ENCODE data around the gene SLIT3. TPM values are rescaled to one million over a fixed set of nuclear protein-coding genes. Genes with fewer than 3 reads are reported as not detected.

Gene SLIT3
- total RNA-seq, 3 donors from 2014 or later (not counting 1 experiment from before 2014, with no cell fraction given), result 0.34 to 0.80 TPM; not detected in 1

DNA sequence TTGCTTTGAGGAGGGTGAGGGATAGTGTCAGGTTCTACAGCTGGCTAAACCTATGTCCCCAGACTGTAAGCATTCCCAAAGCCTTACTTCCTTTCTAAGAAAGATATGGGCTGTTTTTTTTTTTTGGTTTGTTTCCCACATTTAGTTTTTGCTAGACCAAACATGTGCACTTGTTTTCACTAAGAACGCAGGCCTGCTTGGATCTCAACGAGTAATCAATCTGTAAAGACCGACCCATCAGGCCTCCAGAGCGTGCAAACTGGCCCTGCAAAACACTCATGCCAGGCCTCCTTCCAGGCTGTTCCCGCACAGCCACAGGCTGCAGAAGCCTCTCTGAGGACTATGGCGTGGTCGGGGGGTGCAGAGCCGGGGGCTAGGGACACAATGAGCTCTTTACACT is 416.9 kb downstream of the SLIT3 start:
- Mint-ChIP-seq H3K4me1 (no peaks in the 10 kb centered on the region), H3K27ac (no peak overlapping the region), H3K27me3 (ENCODE audit: low read depth in 2 of 2) (peaks cover 0 to 6% of the 10 kb centered on the region in 2 donors), H3K4me3 (no peak overlapping the region), H3K36me3 (no peaks in the 10 kb centered on the region), H3K9me3 (no peaks in the 10 kb centered on the region)
- Histone ChIP-seq H3K27ac (ENCODE audit: low read length) (no peak overlapping the region), H3K4me1 (ENCODE audit: control insufficient read depth, insufficient read depth, low read length) (no peaks in the 10 kb centered on the region), H3K36me3 (ENCODE audit: control insufficient read depth, insufficient read depth, low read length) (no peaks in the 10 kb centered on the region), H3K4me3 (ENCODE audit: low read length) (no peak overlapping the region), H3K9me3 (ENCODE audit: control insufficient read depth, insufficient read depth, low read length) (no peaks in the 10 kb centered on the region), H3K27me3 (ENCODE audit: control insufficient read depth, insufficient read depth, low read length) (no peaks in the 10 kb centered on the region)
- DNase-seq, result no peak
- TF ChIP-seq, protein P1, sequence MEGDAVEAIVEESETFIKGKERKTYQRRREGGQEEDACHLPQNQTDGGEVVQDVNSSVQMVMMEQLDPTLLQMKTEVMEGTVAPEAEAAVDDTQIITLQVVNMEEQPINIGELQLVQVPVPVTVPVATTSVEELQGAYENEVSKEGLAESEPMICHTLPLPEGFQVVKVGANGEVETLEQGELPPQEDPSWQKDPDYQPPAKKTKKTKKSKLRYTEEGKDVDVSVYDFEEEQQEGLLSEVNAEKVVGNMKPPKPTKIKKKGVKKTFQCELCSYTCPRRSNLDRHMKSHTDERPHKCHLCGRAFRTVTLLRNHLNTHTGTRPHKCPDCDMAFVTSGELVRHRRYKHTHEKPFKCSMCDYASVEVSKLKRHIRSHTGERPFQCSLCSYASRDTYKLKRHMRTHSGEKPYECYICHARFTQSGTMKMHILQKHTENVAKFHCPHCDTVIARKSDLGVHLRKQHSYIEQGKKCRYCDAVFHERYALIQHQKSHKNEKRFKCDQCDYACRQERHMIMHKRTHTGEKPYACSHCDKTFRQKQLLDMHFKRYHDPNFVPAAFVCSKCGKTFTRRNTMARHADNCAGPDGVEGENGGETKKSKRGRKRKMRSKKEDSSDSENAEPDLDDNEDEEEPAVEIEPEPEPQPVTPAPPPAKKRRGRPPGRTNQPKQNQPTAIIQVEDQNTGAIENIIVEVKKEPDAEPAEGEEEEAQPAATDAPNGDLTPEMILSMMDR (IDR thresholded peaks at IDR 0.05), result no peak
- no peak for ATAC-seq
- 87% methylated on average over 8 of the region's 8 CpGs for WGBS (ENCODE audit: insufficient coverage)
- intact Hi-C loops (cut with micrococcal nuclease), result no loop called here

DNA sequence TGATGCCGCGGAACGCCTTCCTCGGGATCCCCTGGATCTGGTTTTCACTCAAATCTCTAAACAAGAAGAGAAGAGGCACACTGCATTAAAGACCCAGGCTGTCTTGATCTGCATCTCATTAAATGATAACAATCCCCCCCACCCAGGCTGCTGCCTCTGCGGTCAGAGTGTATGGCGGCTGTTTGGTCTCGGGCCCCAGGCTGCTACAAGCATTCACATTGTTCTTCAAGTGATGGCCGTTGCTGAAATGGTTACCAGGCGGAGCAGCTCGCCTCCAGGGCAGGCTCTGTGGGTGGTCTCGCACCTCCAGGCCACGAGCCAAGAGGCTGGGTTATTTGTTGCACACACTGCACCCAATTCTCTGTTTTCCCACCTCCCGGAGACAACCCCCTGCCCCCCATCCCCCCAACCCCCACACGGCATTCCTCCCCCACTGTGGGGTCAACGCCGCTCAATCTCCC is 417.6 kb downstream of the SLIT3 start:
- TF ChIP-seq, protein P1 (IDR thresholded peaks at IDR 0.05), result no peak
- Histone ChIP-seq H3K4me3 (ENCODE audit: low read length) (no peak overlapping the region), H3K27me3 (ENCODE audit: control insufficient read depth, insufficient read depth, low read length) (no peaks in the 10 kb centered on the region), H3K9me3 (ENCODE audit: control insufficient read depth, insufficient read depth, low read length) (no peaks in the 10 kb centered on the region), H3K36me3 (ENCODE audit: control insufficient read depth, insufficient read depth, low read length) (no peaks in the 10 kb centered on the region), H3K27ac (ENCODE audit: low read length) (no peak overlapping the region), H3K4me1 (ENCODE audit: control insufficient read depth, insufficient read depth, low read length) (no peaks in the 10 kb centered on the region)
- Mint-ChIP-seq H3K36me3 (no peaks in the 10 kb centered on the region), H3K4me3 (no peak overlapping the region), H3K9me3 (no peaks in the 10 kb centered on the region), H3K27me3 (ENCODE audit: low read depth in 2 of 2) (peaks cover 0 to 6% of the 10 kb centered on the region in 2 donors), H3K4me1 (no peaks in the 10 kb centered on the region), H3K27ac (no peak overlapping the region)
- DNase-seq (no peak), ATAC-seq (no peak)
- WGBS (ENCODE audit: insufficient coverage), result 83% methylated on average over 16 of the region's 16 CpGs
- intact Hi-C loops (cut with micrococcal nuclease), result no loop called here

DNA sequence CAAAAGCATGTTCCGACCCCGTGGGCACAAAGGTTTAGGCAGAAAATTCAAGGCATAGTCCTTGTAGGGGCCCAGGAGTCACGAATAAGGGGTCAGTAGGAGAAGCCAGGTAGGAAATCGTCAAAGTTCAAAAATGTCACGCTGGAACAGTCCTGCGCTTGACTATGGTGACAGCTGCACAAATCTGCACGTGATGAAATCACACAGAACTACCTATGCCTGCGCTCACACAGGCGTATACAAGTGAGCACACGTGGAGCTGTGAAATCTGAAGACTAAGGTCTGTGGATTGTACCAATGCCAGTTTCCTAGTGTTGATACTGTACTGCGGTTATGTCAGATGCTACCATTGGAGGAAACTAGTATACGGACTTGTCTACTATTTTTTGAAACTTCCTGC is 418.7 kb downstream of the SLIT3 start:
- Mint-ChIP-seq H3K4me1 (peaks cover under 1% of the 10 kb centered on the region in 2 donors), H3K27ac (no peak overlapping the region), H3K9me3 (no peaks in the 10 kb centered on the region), H3K36me3 (no peaks in the 10 kb centered on the region), H3K27me3 (ENCODE audit: low read depth in 2 of 2) (peaks cover 1 to 10% of the 10 kb centered on the region in 2 donors), H3K4me3 (no peak overlapping the region)
- H3K9me3 ChIP-seq (ENCODE audit: control insufficient read depth, insufficient read depth, low read length), result no peaks in the 10 kb centered on the region
- intact Hi-C loops (cut with micrococcal nuclease), result no loop called here
- H3K36me3 ChIP-seq (ENCODE audit: control insufficient read depth, insufficient read depth, low read length), result no peaks in the 10 kb centered on the region
- H3K27me3 ChIP-seq (ENCODE audit: control insufficient read depth, insufficient read depth, low read length), result no peaks in the 10 kb centered on the region
- no peak overlapping the region for H3K4me3 ChIP-seq (ENCODE audit: low read length)
- ATAC-seq, result no peak
- TF ChIP-seq, protein P1 (IDR thresholded peaks at IDR 0.05), result no peak
- no peak for DNase-seq
- no peak overlapping the region for H3K27ac ChIP-seq (ENCODE audit: low read length)
- 86% methylated on average over 12 of the region's 12 CpGs for WGBS (ENCODE audit: insufficient coverage)
- no peaks in the 10 kb centered on the region for H3K4me1 ChIP-seq (ENCODE audit: control insufficient read depth, insufficient read depth, low read length)

DNA sequence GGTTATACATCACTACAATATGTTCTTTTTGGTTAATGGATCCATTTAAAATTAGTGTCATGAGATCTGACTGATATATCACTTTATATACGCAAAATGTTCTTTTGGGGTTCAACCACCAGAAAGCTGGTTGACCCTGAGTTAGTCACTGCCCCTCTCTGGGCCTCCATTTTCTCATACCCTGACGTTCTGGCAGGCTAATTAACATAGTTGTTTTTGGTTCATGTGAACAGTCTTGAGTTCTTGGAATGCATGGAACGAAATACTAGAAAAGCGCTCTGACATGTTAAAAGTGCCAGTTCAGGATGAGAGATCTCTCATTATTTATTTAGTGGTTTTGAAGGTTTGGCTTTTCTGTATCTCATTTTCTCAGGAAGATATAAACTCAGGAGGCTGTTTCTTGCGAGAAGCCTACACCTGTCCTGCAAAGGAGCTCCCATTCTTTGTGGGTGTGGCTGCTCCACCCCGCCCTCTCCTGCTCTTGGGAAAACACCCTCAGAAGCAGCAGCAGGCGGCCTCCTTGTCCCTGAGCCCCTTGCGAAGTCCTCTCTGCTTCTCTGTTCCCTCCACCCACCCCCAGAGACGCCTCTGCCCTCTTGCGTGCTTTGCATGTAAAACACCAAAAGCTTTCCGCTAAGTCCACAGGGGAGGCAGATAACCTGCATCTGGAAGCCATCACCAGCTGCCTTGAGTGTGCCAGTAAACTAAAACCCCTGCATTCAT is 419.4 kb downstream of the SLIT3 start:
- DNase-seq (no peak), ATAC-seq (no peak)
- no peaks in the 10 kb centered on the region for H3K27me3 ChIP-seq (ENCODE audit: control insufficient read depth, insufficient read depth, low read length)
- Mint-ChIP-seq H3K27me3 (ENCODE audit: low read depth in 2 of 2) (peaks cover 8 to 12% of the 10 kb centered on the region in 2 donors), H3K27ac (no peak overlapping the region), H3K4me1 (peaks cover 5% of the 10 kb centered on the region in 2 donors), H3K36me3 (no peaks in the 10 kb centered on the region), H3K4me3 (no peak overlapping the region), H3K9me3 (no peaks in the 10 kb centered on the region)
- WGBS (ENCODE audit: insufficient coverage), result 88% methylated on average over 11 of the region's 11 CpGs
- TF ChIP-seq, protein P1 (IDR thresholded peaks at IDR 0.05), result no peak
- no peaks in the 10 kb centered on the region for H3K9me3 ChIP-seq (ENCODE audit: control insufficient read depth, insufficient read depth, low read length)
- H3K36me3 ChIP-seq (ENCODE audit: control insufficient read depth, insufficient read depth, low read length), result no peaks in the 10 kb centered on the region
- no peaks in the 10 kb centered on the region for H3K4me1 ChIP-seq (ENCODE audit: control insufficient read depth, insufficient read depth, low read length)
- intact Hi-C loops (cut with micrococcal nuclease), result no loop called here
- H3K27ac ChIP-seq (ENCODE audit: low read length), result no peak overlapping the region
- H3K4me3 ChIP-seq (ENCODE audit: low read length), result no peak overlapping the region

Data from natural killer cell (primary cell).